Neutrophil (primary cell): ENCODE results near the gene CELF2.
"Not testable (repeated sequence)": the region's sequence is repeated elsewhere in the genome, so short reads cannot be mapped to it uniquely, and the experiment has no call there.

Source experiments
- H3K27ac ChIP-seq: fragments of 200-600 bp; sonication (generic); 2 replicates; pipeline ENCODE4 v1.5.1; 2016; ENCODE audit warnings: mild to moderate bottlenecking, moderate library complexity
- H3K27me3 ChIP-seq: fragments of 200-600 bp; sonication (generic); 2 replicates; pipeline ENCODE4 v1.6.0; 2016; ENCODE audit warnings: mild to moderate bottlenecking
- H3K36me3 ChIP-seq: fragments of 200-600 bp; sonication (generic); 2 replicates; pipeline ENCODE4 v1.5.1; 2017
- H3K4me1 ChIP-seq, 2 experiments: fragments of 200-600 bp in 1 of 2; sonication (generic) in 1 of 2; 1 replicate in 1 of 2; 2 replicates in 1 of 2; pipeline versions ENCODE4 v1.5.1 to v1.6.1; 2013 to 2016; ENCODE audit warnings: low read depth in 1 of 2, low read length in 1 of 2, mild to moderate bottlenecking in 1 of 2, moderate library complexity in 1 of 2; ENCODE audit not compliant: control insufficient read depth in 1 of 2, insufficient read depth in 1 of 2
- H3K4me3 ChIP-seq, 2 experiments: fragments of 200-600 bp in 1 of 2; sonication (generic) in 1 of 2; 1 replicate in 1 of 2; 2 replicates in 1 of 2; pipeline ENCODE4 v1.5.1; 2013 to 2016; ENCODE audit warnings: low read depth in 1 of 2, low read length in 1 of 2, mild to moderate bottlenecking in 1 of 2, moderate library complexity in 1 of 2
- H3K9me3 ChIP-seq: fragments of 200-600 bp; sonication (generic); 2 replicates; pipeline ENCODE4 v1.5.1; 2016
- TF ChIP-seq, protein P1 (sequence below): fragments of 200-600 bp; sonication (generic); IDR thresholded peaks from 2 replicates; pipeline ENCODE4 v1.5.1; 2016; ENCODE audit warnings: antibody characterized with exemption

Gene CELF2

DNA sequence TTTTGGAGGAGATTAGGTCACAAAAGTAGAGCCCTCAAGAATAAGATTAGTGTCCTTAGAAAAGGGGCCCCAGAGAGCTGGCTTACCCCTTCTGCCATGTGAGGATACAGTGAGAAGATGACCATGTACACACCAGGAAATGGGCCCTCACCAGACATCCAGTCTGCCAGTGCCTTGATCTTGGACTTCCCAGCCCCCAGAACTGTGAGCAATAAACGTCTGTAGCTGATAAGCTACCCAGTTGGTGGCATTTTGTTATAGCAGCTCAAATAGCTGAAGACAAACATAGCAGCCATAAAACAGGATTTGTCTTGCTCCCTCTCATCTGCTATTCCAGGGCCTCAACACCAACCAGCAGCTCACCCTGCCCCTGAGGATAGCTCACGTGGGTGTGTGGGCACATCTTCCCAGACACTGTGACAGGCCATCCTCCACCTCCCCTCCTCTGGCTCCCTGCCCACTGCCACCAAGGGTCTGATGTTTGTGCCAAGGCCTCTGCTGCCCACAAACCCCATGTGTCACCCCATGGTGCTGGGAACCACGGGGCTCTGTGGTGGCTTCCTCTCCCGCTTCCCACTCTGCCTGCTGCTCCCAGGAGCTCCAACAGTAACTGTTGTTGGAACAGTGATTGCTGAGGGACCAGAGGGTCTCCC, 341.4 kb downstream of the CELF2 start:
- no peaks in the 10 kb centered on the region for H3K36me3 ChIP-seq
- no peak overlapping the region for H3K4me3 ChIP-seq
- H3K27me3 ChIP-seq: no peaks in the 10 kb centered on the region
- peaks cover 16 to 31% of the 10 kb centered on the region in 2 experiments for H3K4me1 ChIP-seq
- TF ChIP-seq, protein P1, sequence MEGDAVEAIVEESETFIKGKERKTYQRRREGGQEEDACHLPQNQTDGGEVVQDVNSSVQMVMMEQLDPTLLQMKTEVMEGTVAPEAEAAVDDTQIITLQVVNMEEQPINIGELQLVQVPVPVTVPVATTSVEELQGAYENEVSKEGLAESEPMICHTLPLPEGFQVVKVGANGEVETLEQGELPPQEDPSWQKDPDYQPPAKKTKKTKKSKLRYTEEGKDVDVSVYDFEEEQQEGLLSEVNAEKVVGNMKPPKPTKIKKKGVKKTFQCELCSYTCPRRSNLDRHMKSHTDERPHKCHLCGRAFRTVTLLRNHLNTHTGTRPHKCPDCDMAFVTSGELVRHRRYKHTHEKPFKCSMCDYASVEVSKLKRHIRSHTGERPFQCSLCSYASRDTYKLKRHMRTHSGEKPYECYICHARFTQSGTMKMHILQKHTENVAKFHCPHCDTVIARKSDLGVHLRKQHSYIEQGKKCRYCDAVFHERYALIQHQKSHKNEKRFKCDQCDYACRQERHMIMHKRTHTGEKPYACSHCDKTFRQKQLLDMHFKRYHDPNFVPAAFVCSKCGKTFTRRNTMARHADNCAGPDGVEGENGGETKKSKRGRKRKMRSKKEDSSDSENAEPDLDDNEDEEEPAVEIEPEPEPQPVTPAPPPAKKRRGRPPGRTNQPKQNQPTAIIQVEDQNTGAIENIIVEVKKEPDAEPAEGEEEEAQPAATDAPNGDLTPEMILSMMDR: no peak
- H3K27ac ChIP-seq: no peak overlapping the region
- H3K9me3 ChIP-seq: no peaks in the 10 kb centered on the region

DNA sequence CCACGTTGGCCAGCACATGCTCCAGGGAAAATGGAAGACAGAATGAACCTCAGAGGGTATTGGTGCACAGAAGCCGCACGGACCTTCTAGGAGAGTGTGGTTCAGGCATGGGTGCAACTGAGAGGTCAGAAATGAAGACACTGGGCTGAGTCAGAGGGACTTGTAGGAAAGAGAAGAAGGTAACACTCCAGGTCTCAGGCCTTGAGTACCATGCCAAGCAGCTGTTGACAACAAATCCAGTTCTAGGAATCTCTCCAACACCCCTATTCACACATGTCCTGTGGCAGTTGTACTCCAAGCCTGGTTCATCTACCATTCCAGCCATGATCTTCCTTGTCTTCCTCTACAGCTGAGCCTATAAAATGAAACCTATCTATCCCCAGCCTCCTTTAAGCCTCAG, 342.2 kb downstream of the CELF2 start:
- Histone ChIP-seq H3K4me1 (peaks cover 16 to 31% of the 10 kb centered on the region in 2 experiments), H3K4me3 (no peak overlapping the region), H3K27me3 (no peaks in the 10 kb centered on the region), H3K36me3 (no peaks in the 10 kb centered on the region), H3K9me3 (no peaks in the 10 kb centered on the region), H3K27ac (no peak overlapping the region)
- TF ChIP-seq, protein P1: no peak

DNA sequence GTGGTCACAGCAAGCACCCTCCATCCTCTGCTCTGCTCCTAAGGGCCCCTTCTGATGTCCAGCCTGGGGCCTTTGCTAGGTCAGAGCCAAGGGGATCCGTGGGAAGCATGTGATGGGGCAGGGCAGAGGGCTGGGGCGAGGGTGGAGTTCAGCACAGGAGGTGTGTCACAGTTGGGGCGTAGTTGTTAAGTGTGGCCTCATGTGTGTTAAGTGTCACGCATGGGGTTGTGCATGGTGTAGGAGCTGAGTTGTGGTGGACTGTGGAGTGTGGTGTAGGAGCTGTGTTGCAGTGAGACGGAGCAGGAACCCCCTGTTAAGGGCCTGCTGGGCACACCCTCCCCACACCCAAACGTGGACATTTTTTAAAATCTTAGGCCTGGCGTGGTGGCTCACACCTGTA, 345.8 kb downstream of the CELF2 start:
- no peaks in the 10 kb centered on the region for H3K36me3 ChIP-seq
- no peaks in the 10 kb centered on the region for H3K9me3 ChIP-seq
- no peak overlapping the region for H3K4me3 ChIP-seq
- no peak overlapping the region for H3K27ac ChIP-seq
- H3K4me1 ChIP-seq: peaks cover 0 to 1% of the 10 kb centered on the region in 2 experiments
- TF ChIP-seq, protein P1: no peak
- peaks cover 2% of the 10 kb centered on the region for H3K27me3 ChIP-seq

DNA sequence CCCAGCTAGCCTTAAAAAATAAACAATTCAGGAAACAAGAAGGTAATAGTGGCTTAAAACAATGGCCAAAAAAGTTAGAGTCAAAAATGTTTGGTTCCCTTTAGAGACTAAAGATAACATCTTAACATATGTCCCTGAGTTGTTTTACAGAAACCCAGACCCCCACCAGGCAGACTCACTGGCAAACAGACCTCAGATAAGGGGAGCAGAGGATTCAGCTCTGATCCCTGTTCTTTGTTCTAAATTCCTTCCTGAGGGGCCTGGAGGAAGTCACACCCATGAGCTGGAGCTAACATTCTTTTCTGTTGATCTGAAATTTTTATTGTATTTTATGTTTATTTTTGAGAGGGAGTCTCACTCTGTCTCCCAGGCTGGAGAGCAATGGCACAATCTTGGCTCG, 346.6 kb downstream of the CELF2 start:
- peaks cover 3% of the 10 kb centered on the region for H3K27me3 ChIP-seq
- no peaks in the 10 kb centered on the region for H3K9me3 ChIP-seq
- H3K4me3 ChIP-seq: no peak overlapping the region
- H3K4me1 ChIP-seq: no peaks in the 10 kb centered on the region
- H3K36me3 ChIP-seq: no peaks in the 10 kb centered on the region
- TF ChIP-seq, protein P1: no peak
- H3K27ac ChIP-seq: no peak overlapping the region

DNA sequence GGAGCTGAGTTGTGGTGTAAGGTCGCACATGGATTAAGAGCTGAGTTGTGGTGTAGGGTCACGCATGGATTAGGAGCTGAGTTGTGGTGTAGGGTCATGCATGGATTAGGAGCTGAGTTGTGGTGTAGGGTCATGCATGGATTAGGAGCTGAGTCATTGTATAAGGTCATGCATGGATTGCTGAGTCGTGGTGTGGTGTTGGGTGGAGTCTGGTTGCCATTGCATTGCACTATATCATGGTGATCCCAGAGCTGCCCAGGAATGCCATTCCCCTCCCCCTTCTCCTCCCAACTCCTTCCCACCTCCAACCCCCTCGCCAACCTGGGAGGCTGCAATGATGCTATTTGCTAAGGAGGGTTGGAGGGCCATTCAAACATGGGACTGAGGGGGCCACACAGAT, 349.2 kb downstream of the CELF2 start:
- not testable (repeated sequence) for H3K27me3 ChIP-seq, H3K4me3 ChIP-seq, H3K27ac ChIP-seq, H3K36me3 ChIP-seq, H3K4me1 ChIP-seq, H3K9me3 ChIP-seq

DNA sequence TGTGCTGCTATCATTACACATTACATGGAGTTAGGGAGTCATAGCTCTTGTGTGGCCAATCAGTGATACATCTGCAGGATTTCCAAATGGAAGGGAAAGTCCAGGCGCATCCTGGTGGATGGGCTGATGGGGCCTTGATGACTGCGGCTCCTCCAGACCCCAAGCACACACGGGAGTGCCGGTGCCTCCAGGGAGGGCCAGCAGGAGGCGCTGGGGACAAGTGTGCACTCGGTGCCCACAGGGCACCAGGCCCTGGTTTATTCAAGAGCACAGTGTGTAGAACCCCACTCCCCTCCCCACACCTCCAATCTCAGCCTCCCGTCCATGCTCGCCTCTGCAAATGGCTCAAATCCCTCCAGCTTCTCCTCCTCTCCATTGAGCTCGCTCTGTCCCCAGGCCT, 349.8 kb downstream of the CELF2 start:
- Histone ChIP-seq H3K27me3 (peaks cover 3% of the 10 kb centered on the region), H3K4me3 (no peak overlapping the region), H3K27ac (no peak overlapping the region), H3K9me3 (no peaks in the 10 kb centered on the region), H3K36me3 (no peaks in the 10 kb centered on the region), H3K4me1 (no peaks in the 10 kb centered on the region)
- TF ChIP-seq, protein P1: no peak
